ENCODE data around the gene GABRB1. TPM values are rescaled to one million over a fixed set of nuclear protein-coding genes. Genes with fewer than 3 reads are reported as not detected.

GABRB1 gene
- total RNA-seq, 1 experiment from 2014 or later = not detected

DNA sequence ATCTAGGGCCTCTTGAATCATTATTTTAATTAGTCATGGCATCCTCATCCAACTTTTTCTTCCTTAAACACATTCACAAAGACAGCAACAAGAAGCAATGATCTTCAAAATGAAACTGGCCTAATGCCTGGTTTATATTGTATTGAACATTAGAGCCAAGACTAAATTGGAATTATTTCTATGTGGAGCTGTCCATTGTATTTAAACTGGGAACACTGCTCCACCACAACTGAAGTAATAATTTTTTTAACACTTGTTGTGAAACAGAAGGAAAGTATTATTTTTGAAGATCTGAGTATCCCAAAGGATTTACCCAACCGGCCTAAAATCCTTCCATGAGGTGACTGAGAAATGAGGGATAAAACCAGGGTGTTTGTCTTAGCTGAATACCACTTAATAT lies 6.9 kb downstream of the GABRB1 start:
- no peak for TF ChIP-seq EZH2phosphoT487 (IDR thresholded peaks at IDR 0.05; ENCODE audit: borderline replicate concordance, low read length)
- TF ChIP-seq EZH2 (IDR thresholded peaks at IDR 0.05; ENCODE audit: low read length, unreplicated experiment) = no peak
- TF ChIP-seq, protein P1, sequence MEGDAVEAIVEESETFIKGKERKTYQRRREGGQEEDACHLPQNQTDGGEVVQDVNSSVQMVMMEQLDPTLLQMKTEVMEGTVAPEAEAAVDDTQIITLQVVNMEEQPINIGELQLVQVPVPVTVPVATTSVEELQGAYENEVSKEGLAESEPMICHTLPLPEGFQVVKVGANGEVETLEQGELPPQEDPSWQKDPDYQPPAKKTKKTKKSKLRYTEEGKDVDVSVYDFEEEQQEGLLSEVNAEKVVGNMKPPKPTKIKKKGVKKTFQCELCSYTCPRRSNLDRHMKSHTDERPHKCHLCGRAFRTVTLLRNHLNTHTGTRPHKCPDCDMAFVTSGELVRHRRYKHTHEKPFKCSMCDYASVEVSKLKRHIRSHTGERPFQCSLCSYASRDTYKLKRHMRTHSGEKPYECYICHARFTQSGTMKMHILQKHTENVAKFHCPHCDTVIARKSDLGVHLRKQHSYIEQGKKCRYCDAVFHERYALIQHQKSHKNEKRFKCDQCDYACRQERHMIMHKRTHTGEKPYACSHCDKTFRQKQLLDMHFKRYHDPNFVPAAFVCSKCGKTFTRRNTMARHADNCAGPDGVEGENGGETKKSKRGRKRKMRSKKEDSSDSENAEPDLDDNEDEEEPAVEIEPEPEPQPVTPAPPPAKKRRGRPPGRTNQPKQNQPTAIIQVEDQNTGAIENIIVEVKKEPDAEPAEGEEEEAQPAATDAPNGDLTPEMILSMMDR (conservative IDR thresholded peaks at IDR 0.05; ENCODE audit: low read depth, low read length) = no peak
- no peak overlapping the region for H3K9ac ChIP-seq (ENCODE audit: low read length)
- H3K79me2 ChIP-seq (ENCODE audit: low read length) = no peaks in the 10 kb centered on the region
- no peak for DNase-seq
- H3K9me2 ChIP-seq (replicated peaks; ENCODE audit: low read length) = no peaks in the 10 kb centered on the region
- H3K4me3 ChIP-seq (ENCODE audit: low read length) = no peak overlapping the region
- H3K9me3 ChIP-seq (ENCODE audit: low read length) = no peaks in the 10 kb centered on the region
- H3K36me3 ChIP-seq (ENCODE audit: low read depth, low read length) = no peaks in the 10 kb centered on the region
- no peaks in the 10 kb centered on the region for H3K4me1 ChIP-seq (ENCODE audit: insufficient read depth, low read length)
- no peaks in the 10 kb centered on the region for H3F3A ChIP-seq (ENCODE audit: low read length, unreplicated experiment)
- H3K27ac ChIP-seq (ENCODE audit: low read length) = no peak overlapping the region
- ChIA-PET POLR2A (ENCODE audit: unreplicated experiment) (no interaction called here), CTCF (no interaction called here)
- H2AFZ ChIP-seq (ENCODE audit: low read length) = no peak overlapping the region
- no peak overlapping the region for H3K4me2 ChIP-seq (ENCODE audit: low read length)
- peaks cover 13% of the 10 kb centered on the region for H3K27me3 ChIP-seq (ENCODE audit: low read length)
- H4K20me1 ChIP-seq (ENCODE audit: low read length) = no peaks in the 10 kb centered on the region
- no TSS peak for BruUV-seq (replicated peaks)
- no peak for ATAC-seq
- intact Hi-C loops (cut with micrococcal nuclease) = no loop called here

DNA sequence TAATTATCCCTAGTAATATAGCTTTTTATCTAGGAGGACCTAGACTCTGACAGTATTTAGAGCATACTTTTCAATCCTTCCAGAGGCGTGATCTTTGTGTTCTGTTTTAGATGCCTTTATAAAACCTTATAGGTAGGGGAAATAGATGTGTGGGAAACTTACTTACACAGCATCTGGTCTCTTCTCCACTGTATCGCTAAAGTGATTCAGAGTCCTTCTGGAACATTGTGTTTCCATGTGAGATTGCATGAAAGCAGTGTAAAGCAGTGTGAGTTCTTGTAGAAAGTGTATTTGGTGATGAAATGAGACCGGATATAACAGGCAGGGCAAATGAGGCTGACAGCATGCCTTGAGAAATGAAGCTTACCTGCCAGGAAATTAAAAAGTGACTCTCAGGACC lies 9.5 kb downstream of the GABRB1 start:
- ATAC-seq = no peak
- H3K27ac ChIP-seq (ENCODE audit: low read length) = no peak overlapping the region
- H3K36me3 ChIP-seq (ENCODE audit: low read depth, low read length) = no peaks in the 10 kb centered on the region
- POLR2A ChIA-PET (ENCODE audit: unreplicated experiment) = no interaction called here
- no peaks in the 10 kb centered on the region for H3K4me1 ChIP-seq (ENCODE audit: insufficient read depth, low read length)
- no TSS peak for BruUV-seq (replicated peaks)
- 0 out of 2 replicates have a peak, but pooled peaks cover under 1% of the 10 kb centered on the region for H3K27me3 ChIP-seq (ENCODE audit: low read length)
- H4K20me1 ChIP-seq (ENCODE audit: low read length) = no peaks in the 10 kb centered on the region
- CTCF ChIA-PET = no interaction called here
- no peaks in the 10 kb centered on the region for H3K79me2 ChIP-seq (ENCODE audit: low read length)
- H3K9me3 ChIP-seq (ENCODE audit: low read length) = no peaks in the 10 kb centered on the region
- intact Hi-C loops (cut with micrococcal nuclease) = no loop called here
- H3K9ac ChIP-seq (ENCODE audit: low read length) = no peak overlapping the region
- no peak overlapping the region for H3K4me2 ChIP-seq (ENCODE audit: low read length)
- no peak for TF ChIP-seq EZH2 (IDR thresholded peaks at IDR 0.05; ENCODE audit: low read length, unreplicated experiment)
- TF ChIP-seq EZH2phosphoT487 (IDR thresholded peaks at IDR 0.05; ENCODE audit: borderline replicate concordance, low read length) = no peak
- TF ChIP-seq, protein P1 (conservative IDR thresholded peaks at IDR 0.05; ENCODE audit: low read depth, low read length) = no peak
- no peak for DNase-seq
- H3K9me2 ChIP-seq (replicated peaks; ENCODE audit: low read length) = no peaks in the 10 kb centered on the region
- no peaks in the 10 kb centered on the region for H3F3A ChIP-seq (ENCODE audit: low read length, unreplicated experiment)
- no peak overlapping the region for H2AFZ ChIP-seq (ENCODE audit: low read length)
- H3K4me3 ChIP-seq (ENCODE audit: low read length) = no peak overlapping the region

DNA sequence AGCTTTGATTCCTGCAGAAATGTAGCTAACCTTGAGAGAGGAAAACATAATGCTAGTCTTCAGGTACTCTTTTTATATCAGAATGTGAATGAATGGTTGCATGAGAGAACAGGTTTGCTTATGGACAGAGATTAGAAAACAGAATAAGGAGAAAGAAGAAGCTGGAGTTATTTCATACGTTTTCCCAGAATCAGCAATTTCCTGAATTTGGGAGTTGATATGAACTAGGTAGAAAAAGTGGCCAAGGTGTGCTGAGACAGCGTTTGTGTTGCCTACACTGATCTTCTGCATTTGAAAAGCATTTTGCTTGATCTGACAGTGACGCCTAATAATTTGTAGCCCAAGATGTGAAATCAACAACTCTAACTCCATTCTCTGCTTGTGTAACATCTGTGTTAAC lies 12.5 kb downstream of the GABRB1 start:
- no TSS peak for BruUV-seq (replicated peaks)
- no peak overlapping the region for H3K27ac ChIP-seq (ENCODE audit: low read length)
- intact Hi-C loops (cut with micrococcal nuclease) = no loop called here

More for the DNA sequence above, 12.5 kb downstream of the GABRB1 start:
- Histone ChIP-seq H3K4me2 (ENCODE audit: low read length) (no peak overlapping the region), H3K9me2 (replicated peaks; ENCODE audit: low read length) (no peaks in the 10 kb centered on the region), H3K9ac (ENCODE audit: low read length) (no peak overlapping the region), H2AFZ (ENCODE audit: low read length) (no peak overlapping the region), H3K4me3 (ENCODE audit: low read length) (no peak overlapping the region), H3K27me3 (ENCODE audit: low read length) (no peaks in the 10 kb centered on the region), H3K79me2 (ENCODE audit: low read length) (no peaks in the 10 kb centered on the region), H3K36me3 (ENCODE audit: low read depth, low read length) (no peaks in the 10 kb centered on the region), H3K4me1 (ENCODE audit: insufficient read depth, low read length) (no peaks in the 10 kb centered on the region), H4K20me1 (ENCODE audit: low read length) (no peaks in the 10 kb centered on the region), H3K9me3 (ENCODE audit: low read length) (no peaks in the 10 kb centered on the region), H3F3A (ENCODE audit: low read length, unreplicated experiment) (no peaks in the 10 kb centered on the region)
- DNase-seq (no peak), ATAC-seq (no peak)
- ChIA-PET CTCF (no interaction called here), POLR2A (ENCODE audit: unreplicated experiment) (no interaction called here)
- TF ChIP-seq EZH2 (IDR thresholded peaks at IDR 0.05; ENCODE audit: low read length, unreplicated experiment) (no peak), EZH2phosphoT487 (IDR thresholded peaks at IDR 0.05; ENCODE audit: borderline replicate concordance, low read length) (no peak)
- TF ChIP-seq, protein P1 (conservative IDR thresholded peaks at IDR 0.05; ENCODE audit: low read depth, low read length) = no peak
